ENCODE measurements around the gene CACNA1D.

The CACNA1D gene

GRCh38 chr3:53763353-53763752 is 268.9 kb downstream of the CACNA1D start:
- DNase-seq = no peak

GRCh38 chr3:53764026-53764775 is 269.8 kb downstream of the CACNA1D start:
- no peak for DNase-seq

- no peak for DNase-seq
These were observed 271.3 kb downstream of the CACNA1D start for GRCh38 chr3:53765753-53766152.

GRCh38 chr3:53766706-53767105 is 272.3 kb downstream of the CACNA1D start:
- DNase-seq = no peak

- DNase-seq = no peak
These were observed 274.4 kb downstream of the CACNA1D start for GRCh38 chr3:53768478-53769459.

- no peak for DNase-seq
These were observed 278.2 kb downstream of the CACNA1D start for GRCh38 chr3:53772562-53772961.

GRCh38 chr3:53773021-53773436 is 278.6 kb downstream of the CACNA1D start:
- DNase-seq = no peak

GRCh38 chr3:53773611-53774368 is 279.4 kb downstream of the CACNA1D start:
- DNase-seq = no peak

- DNase-seq = no peak
These were observed 280.0 kb downstream of the CACNA1D start for GRCh38 chr3:53774414-53774813.

GRCh38 chr3:53775018-53775417 is 280.6 kb downstream of the CACNA1D start:
- DNase-seq = no peak

GRCh38 chr3:53775834-53776251 is 281.4 kb downstream of the CACNA1D start:
- no peak for DNase-seq

GRCh38 chr3:53776494-53777101 is 282.2 kb downstream of the CACNA1D start:
- DNase-seq = no peak

- no peak for DNase-seq
These were observed 283.1 kb downstream of the CACNA1D start for GRCh38 chr3:53777468-53777867.

- no peak for DNase-seq
These were observed 283.7 kb downstream of the CACNA1D start for GRCh38 chr3:53778153-53778552.

- no peak for DNase-seq
These were observed 285.8 kb downstream of the CACNA1D start for GRCh38 chr3:53780171-53780570.

- no peak for DNase-seq
These were observed 286.4 kb downstream of the CACNA1D start for GRCh38 chr3:53780806-53781205.

- DNase-seq = no peak
These were observed 292.6 kb downstream of the CACNA1D start for GRCh38 chr3:53787016-53787415.

- no peak for DNase-seq
These were observed 293.6 kb downstream of the CACNA1D start for GRCh38 chr3:53788038-53788437.

- DNase-seq = no peak
These were observed 295.0 kb downstream of the CACNA1D start for GRCh38 chr3:53789459-53789858.

GRCh38 chr3:53790470-53790869 is 296.1 kb downstream of the CACNA1D start:
- DNase-seq = no peak

GRCh38 chr3:53791317-53791716 is 296.9 kb downstream of the CACNA1D start:
- no peak for DNase-seq

- DNase-seq = no peak
These were observed 298.5 kb downstream of the CACNA1D start for GRCh38 chr3:53792866-53793265.

GRCh38 chr3:53794597-53794996 is 300.2 kb downstream of the CACNA1D start:
- no peak for DNase-seq
